ENCODE data around the gene GDI1. TPM values are rescaled to one million over a fixed set of nuclear protein-coding genes. Genes with fewer than 3 reads are reported as not detected.

Gene GDI1
- total RNA-seq, 2 donors from 2014 or later: 143 to 179 TPM

DNA sequence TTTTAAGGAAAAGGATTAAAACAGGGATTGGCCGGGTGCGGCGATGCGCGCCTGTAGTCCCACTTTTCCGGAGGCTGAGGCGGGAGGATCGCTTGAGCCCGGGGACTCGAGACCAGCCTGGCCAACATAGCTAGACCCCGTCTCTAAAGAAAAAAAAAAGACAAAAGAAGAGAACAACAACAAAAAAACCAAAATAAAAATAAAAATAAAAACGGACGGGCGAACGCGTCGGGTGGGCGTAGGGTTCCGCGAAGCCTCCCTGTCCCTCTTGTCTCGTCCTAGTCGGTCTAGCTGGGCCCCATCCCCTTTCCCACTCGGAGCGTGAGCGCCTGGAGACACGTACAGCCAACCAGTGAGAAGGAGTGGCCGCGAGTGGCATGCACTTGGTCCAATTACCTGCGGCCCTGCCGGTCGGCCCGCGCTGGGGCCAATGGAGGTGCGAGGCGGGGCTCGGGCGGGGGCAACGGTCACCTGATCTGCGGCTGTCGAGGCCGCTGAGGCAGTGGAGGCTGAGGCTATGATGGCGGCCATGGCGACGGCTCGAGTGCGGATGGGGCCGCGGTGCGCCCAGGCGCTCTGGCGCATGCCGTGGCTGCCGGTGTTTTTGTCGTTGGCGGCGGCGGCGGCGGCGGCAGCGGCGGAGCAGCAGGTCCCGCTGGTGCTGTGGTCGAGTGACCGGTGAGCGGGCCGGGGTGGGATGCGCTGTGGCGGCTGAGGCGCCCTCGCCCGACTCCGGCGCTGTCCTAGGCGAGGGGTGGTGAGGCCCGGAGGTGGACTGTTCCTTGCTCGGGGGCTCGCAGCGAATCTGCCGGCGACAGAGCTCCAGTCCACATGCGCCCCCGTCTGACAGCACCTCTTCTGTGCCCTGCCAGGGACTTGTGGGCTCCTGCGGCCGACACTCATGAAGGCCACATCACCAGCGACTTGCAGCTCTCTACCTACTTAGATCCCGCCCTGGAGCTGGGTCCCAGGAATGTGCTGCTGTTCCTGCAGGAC is 8.5 kb upstream of the GDI1 start, which contains the start of gene ATP6AP1:
TSS of gene ATP6AP1 (plus strand) at position 502 of the 996 bp plus-strand sequence. CDS start at position 518, 16 bp downstream.
- no peaks in the 10 kb centered on the region for H3K36me3 ChIP-seq (ENCODE audit: control insufficient read depth, insufficient read depth, low read length)
- H3K27ac Mint-ChIP-seq: peak within 1 kb of the TSS; percentile 44
- H3K4me3 Mint-ChIP-seq: peak within 1 kb of the TSS; percentile 68
- H3K4me1 Mint-ChIP-seq: no peaks in the 10 kb centered on the region
- H3K9me3 ChIP-seq (ENCODE audit: control insufficient read depth, low read length): no peaks in the 10 kb centered on the region
- H3K27me3 Mint-ChIP-seq (ENCODE audit: insufficient read depth): no peaks in the 10 kb centered on the region
- peaks cover 10% of the 10 kb centered on the region for H3K36me3 Mint-ChIP-seq (ENCODE audit: low read depth)
- H3K4me1 ChIP-seq (ENCODE audit: control insufficient read depth, insufficient read depth, low read length): no peaks in the 10 kb centered on the region
- no peak for TF ChIP-seq CTCF (conservative IDR thresholded peaks at IDR 0.05)
- WGBS, 2 experiments (ENCODE audit: insufficient coverage in 1 of 2, insufficient read length in 1 of 2): 0 to 12% methylated on average over 3 to 86 of the region's 87 CpGs
- no peak within 1 kb of the TSS for H3K9ac ChIP-seq (ENCODE audit: extremely low read depth, low read length, poor library complexity, severe bottlenecking)
- no peak within 1 kb of the TSS for H3K27ac ChIP-seq (ENCODE audit: low read depth, low read length)
- no peaks in the 10 kb centered on the region for H3K27me3 ChIP-seq (ENCODE audit: control insufficient read depth, insufficient read depth, low read length, poor library complexity, severe bottlenecking)
- DNase-seq: peak; percentile 94
- peaks cover 62% of the 10 kb centered on the region for H3K9me3 Mint-ChIP-seq
- peak within 1 kb of the TSS; percentile 84 for H3K4me3 ChIP-seq (ENCODE audit: low read length)

GRCh38 chrX:154429711-154430110 is 7.2 kb upstream of the GDI1 start:
- H3K9me3 Mint-ChIP-seq: peaks cover 64% of the 10 kb centered on the region
- Histone ChIP-seq H3K9me3 (ENCODE audit: control insufficient read depth, low read length) (no peaks in the 10 kb centered on the region), H3K4me3 (ENCODE audit: low read length) (peak overlapping the region; percentile 84), H3K9ac (ENCODE audit: extremely low read depth, low read length, poor library complexity, severe bottlenecking) (no peak overlapping the region), H3K36me3 (ENCODE audit: control insufficient read depth, insufficient read depth, low read length) (no peaks in the 10 kb centered on the region), H3K4me1 (ENCODE audit: control insufficient read depth, insufficient read depth, low read length) (no peaks in the 10 kb centered on the region), H3K27me3 (ENCODE audit: control insufficient read depth, insufficient read depth, low read length, poor library complexity, severe bottlenecking) (no peaks in the 10 kb centered on the region), H3K27ac (ENCODE audit: low read depth, low read length) (no peak overlapping the region)
- peak overlapping the region; percentile 68 for H3K4me3 Mint-ChIP-seq
- no peaks in the 10 kb centered on the region for H3K4me1 Mint-ChIP-seq
- DNase-seq: no peak
- peaks cover 11% of the 10 kb centered on the region for H3K36me3 Mint-ChIP-seq (ENCODE audit: low read depth)
- TF ChIP-seq CTCF (conservative IDR thresholded peaks at IDR 0.05): no peak
- H3K27me3 Mint-ChIP-seq (ENCODE audit: insufficient read depth): no peaks in the 10 kb centered on the region
- WGBS, 2 experiments (ENCODE audit: insufficient coverage in 1 of 2, insufficient read length in 1 of 2): 100% methylated on average over 2 of the region's 2 CpGs; no CpG with 5 or more reads in 1 of the 2 experiments
- H3K27ac Mint-ChIP-seq: no peak overlapping the region

GRCh38 chrX:154430479-154430878 is 6.5 kb upstream of the GDI1 start:
- peaks cover 66% of the 10 kb centered on the region for H3K9me3 Mint-ChIP-seq
- H3K36me3 Mint-ChIP-seq (ENCODE audit: low read depth): peaks cover 11% of the 10 kb centered on the region
- H3K9me3 ChIP-seq (ENCODE audit: control insufficient read depth, low read length): no peaks in the 10 kb centered on the region
- no peak overlapping the region for H3K4me3 Mint-ChIP-seq
- no peak for DNase-seq
- no peak overlapping the region for H3K27ac Mint-ChIP-seq
- H3K36me3 ChIP-seq (ENCODE audit: control insufficient read depth, insufficient read depth, low read length): no peaks in the 10 kb centered on the region
- TF ChIP-seq CTCF (conservative IDR thresholded peaks at IDR 0.05): no peak
- H3K27ac ChIP-seq (ENCODE audit: low read depth, low read length): no peak overlapping the region
- no peaks in the 10 kb centered on the region for H3K4me1 Mint-ChIP-seq
- no peaks in the 10 kb centered on the region for H3K4me1 ChIP-seq (ENCODE audit: control insufficient read depth, insufficient read depth, low read length)
- WGBS, 2 experiments (ENCODE audit: insufficient coverage in 1 of 2, insufficient read length in 1 of 2): 83 to 90% methylated on average over 6 of the region's 6 CpGs
- H3K4me3 ChIP-seq (ENCODE audit: low read length): no peak overlapping the region
- no peak overlapping the region for H3K9ac ChIP-seq (ENCODE audit: extremely low read depth, low read length, poor library complexity, severe bottlenecking)
- no peaks in the 10 kb centered on the region for H3K27me3 ChIP-seq (ENCODE audit: control insufficient read depth, insufficient read depth, low read length, poor library complexity, severe bottlenecking)
- no peaks in the 10 kb centered on the region for H3K27me3 Mint-ChIP-seq (ENCODE audit: insufficient read depth)
